GM10266 (cell line): ENCODE data around the gene GPANK1.

Source experiments
- DNase-seq: peaks from one replicate; pipeline ENCODE4 v3.0.0; 2012; ENCODE audit errors: extremely low spot score
- TF ChIP-seq, protein P1 (sequence below): IDR thresholded peaks from 2 replicates; pipeline ENCODE4 v1.5.1; 2012; ENCODE audit warnings: mild to moderate bottlenecking, low read depth; ENCODE audit not compliant: control insufficient read depth, insufficient read depth; ENCODE audit errors: missing control alignments

The GPANK1 gene

DNA sequence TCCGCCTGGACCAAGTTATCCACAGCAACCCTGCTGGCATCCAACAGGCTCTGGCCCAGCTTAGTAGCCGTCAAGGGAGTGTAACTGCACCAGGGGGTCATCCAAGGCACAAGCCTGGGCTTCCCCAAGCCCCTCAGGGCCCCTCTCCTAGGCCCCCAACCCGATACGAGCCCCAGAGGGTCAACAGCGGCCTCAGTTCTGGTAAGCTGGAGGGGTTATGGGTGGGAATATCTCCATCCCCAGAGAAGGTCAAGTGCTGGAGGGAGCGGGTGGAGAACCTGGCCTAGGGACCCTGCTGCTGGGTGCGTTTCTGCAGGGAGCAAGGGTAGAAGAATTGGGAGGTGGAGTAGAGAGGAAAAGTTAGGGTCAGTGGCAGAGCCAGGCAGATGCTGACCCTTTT is 31.4 kb downstream of the GPANK1 start:
- DNase-seq, result no peak
- TF ChIP-seq, protein P1, sequence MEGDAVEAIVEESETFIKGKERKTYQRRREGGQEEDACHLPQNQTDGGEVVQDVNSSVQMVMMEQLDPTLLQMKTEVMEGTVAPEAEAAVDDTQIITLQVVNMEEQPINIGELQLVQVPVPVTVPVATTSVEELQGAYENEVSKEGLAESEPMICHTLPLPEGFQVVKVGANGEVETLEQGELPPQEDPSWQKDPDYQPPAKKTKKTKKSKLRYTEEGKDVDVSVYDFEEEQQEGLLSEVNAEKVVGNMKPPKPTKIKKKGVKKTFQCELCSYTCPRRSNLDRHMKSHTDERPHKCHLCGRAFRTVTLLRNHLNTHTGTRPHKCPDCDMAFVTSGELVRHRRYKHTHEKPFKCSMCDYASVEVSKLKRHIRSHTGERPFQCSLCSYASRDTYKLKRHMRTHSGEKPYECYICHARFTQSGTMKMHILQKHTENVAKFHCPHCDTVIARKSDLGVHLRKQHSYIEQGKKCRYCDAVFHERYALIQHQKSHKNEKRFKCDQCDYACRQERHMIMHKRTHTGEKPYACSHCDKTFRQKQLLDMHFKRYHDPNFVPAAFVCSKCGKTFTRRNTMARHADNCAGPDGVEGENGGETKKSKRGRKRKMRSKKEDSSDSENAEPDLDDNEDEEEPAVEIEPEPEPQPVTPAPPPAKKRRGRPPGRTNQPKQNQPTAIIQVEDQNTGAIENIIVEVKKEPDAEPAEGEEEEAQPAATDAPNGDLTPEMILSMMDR, result no peak

DNA sequence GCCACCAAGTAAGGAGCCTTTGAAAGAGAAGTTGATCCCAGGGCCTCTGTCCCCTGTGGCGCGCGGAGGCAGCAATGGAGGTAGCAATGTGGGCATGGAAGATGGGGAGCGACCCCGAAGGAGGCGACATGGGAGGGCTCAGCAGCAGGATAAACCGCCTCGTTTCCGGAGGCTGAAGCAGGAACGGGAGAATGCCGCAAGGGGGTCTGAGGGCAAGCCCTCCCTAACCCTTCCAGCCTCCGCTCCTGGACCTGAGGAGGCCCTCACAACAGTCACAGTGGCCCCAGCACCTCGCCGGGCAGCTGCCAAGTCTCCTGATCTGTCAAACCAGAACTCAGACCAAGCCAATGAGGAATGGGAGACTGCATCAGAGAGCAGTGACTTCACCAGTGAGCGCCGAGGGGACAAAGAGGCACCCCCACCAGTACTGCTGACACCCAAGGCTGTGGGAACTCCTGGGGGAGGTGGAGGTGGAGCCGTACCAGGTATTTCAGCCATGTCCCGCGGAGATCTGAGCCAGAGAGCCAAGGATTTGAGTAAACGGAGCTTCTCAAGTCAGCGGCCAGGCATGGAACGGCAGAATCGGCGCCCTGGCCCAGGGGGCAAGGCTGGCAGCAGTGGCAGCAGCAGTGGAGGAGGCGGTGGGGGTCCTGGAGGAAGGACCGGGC is 32.4 kb downstream of the GPANK1 start:
- DNase-seq, result no peak
- TF ChIP-seq, protein P1, result no peak

DNA sequence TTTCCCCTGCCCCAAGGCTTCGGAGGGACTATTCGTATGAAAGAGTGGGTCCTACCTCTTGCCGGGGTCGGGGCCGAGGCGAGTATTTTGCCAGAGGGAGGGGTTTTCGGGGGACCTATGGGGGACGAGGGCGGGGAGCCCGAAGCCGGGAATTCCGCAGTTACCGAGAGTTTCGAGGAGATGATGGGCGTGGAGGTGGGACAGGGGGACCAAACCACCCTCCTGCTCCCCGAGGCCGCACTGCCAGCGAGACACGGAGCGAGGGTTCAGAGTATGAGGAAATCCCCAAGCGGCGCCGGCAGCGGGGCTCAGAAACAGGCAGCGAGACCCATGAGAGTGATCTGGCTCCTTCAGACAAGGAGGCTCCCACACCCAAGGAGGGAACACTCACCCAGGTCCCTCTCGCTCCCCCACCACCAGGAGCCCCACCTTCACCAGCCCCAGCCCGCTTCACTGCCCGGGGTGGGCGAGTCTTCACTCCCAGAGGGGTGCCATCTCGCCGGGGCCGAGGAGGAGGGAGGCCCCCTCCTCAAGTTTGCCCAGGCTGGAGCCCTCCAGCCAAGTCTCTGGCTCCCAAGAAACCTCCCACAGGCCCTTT is 33.0 kb downstream of the GPANK1 start:
- TF ChIP-seq, protein P1, result no peak
- no peak for DNase-seq

DNA sequence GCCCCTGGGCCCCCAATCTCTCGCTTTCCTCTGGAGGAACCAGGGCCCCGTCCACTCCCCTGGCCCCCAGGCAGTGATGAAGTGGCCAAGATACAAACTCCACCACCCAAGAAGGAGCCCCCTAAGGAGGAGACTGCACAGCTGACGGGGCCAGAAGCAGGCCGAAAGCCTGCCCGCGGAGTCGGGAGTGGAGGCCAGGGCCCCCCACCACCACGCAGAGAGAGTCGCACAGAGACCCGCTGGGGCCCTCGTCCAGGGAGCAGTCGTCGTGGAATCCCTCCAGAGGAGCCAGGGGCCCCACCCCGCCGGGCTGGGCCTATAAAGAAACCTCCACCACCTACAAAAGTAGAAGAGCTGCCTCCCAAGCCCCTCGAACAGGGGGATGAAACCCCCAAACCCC is 33.6 kb downstream of the GPANK1 start:
- no peak for DNase-seq
- TF ChIP-seq, protein P1, result no peak

DNA sequence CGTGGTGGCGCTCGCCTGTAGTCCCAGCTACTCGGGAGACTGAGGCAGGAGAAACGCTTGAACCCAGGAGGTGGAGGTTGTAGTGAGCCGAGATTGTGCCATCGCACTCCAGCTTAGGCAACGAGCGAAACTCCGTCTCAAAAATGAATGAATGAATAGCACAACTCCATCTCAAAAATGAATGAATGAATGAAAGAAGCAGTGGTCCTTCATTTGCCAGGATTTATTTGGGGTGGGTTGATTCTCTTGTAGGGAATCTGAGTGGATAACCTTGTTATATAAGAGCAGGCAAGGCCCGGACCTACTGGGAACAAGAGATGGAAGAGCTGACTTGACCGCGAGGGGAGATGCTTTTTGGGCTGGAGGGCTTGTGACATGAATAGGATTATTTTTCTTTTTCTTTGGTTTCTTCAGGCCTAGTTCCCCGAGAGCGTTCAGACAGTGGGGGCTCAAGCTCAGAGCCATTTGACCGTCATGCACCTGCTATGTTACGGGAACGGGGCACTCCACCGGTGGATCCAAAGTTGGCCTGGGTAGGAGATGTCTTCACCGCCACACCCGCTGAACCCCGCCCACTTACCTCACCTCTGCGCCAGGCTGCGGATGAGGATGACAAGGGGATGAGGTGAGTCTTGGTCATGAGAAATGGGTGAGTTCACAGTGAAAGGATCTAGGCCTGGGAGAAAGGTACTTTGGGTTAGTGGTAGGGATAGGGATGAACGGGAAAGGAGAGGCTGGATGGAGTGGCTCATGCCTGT is 34.4 kb downstream of the GPANK1 start:
- no peak for DNase-seq
- TF ChIP-seq, protein P1, result no peak

DNA sequence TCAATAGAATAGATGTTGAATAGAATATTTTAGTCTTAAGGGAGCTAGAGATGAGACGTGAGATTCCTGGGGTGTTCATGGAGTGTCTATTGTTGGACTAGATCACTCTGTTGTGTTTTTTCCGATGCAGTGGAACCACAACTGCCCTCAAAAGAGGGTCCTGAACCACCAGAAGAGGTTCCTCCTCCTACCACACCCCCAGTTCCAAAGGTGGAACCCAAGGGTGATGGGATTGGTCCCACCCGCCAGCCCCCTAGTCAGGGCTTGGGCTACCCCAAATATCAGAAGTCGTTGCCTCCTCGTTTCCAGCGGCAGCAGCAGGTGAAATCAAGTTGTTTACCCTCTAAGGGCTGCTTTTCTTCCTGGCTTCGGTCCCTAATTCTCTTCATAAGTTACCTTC is 35.8 kb downstream of the GPANK1 start:
- DNase-seq, result no peak

More for the DNA sequence above, 35.8 kb downstream of the GPANK1 start:
- TF ChIP-seq, protein P1, result no peak
